NCI-H748 treated with DMSO at 0.1 percent for 48 hours (cell line): Measurements from ENCODE around the gene CSNK1E.

Source experiments
- DNase-seq: peaks from one replicate; lab custom pipeline; 2025; lab: John Stamatoyannopoulos, UW

CSNK1E gene

DNA sequence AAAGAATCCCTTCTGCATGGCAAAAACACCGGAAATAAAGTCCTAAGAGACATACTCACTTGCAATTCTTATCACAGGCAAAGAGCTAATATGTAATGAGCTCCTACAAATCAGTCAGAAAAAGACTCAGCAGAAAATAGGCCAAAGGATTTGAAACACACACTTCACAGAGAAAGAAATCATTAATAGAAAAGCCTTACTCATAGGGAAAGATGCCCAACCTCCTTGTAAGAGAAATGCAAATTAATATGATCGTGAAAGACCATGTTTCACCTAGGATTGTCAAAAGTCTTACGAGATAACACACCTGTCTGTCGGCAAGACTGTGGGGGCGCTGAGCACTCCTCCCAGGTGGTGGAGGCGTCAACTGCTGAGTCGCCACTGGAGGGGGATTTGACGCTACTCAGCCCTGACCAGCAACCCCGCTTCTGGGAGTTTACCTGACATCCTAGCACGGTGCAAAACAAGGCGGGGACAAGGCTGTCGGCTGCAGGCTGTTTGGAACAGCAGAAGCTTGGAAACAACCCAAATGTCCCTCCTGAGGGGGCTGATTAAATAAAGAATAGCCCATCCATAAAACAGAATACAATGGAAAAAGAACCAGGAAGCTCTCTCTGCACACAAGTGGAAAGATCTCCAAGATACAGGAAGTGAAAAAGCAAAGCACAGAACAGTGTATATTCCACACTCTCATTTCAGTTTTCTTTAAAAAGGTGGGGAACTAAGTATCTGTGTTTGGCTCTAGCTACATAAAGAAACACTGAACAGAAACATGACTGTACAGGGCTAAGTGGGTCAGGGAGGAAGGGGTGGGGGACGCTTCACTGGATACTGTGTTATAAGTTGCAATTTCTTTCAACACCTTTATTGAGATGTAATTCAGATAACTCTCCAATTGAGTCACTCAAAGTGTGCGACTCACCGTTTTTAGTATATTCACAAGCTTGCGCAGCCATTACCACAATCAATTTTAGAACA is 11.5 kb downstream of the CSNK1E start:
- DNase-seq = peak; percentile 15

DNA sequence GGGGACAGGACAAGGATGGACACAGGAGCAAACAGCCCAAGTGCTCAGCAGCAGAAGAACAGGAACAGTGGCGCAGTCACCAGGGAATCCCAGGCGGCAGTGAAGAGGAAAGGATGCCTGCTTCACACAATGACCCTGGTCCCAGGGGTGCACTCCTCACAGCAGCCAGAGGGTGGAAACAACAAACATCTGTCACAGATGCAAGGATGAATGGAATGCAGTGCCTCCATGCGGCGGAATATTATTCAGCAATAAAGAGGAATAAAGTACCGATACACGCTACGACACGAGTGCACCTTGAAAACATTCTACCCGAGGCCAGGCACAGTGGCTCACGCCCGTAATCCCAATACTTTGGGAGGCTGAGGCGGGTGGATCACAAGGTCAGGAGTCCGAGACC is 12.7 kb downstream of the CSNK1E start:
- no peak for DNase-seq

DNA sequence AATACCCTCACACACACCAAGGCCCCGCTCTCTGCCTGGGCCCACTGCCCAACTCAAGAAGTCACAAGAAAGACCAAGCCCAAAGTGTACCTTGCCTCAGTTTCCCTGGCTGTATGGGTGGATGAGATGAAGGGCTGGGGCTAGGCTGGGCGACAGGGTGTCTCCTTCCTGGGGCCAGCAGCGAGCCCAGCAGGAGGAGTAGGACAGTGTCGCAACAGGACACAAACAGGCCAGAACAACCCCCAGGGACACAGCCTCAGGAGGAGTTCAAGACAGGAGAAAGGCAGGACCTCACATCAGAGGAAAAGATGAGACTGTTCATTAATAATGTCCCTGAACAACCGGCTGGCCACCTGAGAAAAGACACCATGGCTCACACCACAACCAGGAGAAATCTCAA is 13.3 kb downstream of the CSNK1E start:
- no peak for DNase-seq

DNA sequence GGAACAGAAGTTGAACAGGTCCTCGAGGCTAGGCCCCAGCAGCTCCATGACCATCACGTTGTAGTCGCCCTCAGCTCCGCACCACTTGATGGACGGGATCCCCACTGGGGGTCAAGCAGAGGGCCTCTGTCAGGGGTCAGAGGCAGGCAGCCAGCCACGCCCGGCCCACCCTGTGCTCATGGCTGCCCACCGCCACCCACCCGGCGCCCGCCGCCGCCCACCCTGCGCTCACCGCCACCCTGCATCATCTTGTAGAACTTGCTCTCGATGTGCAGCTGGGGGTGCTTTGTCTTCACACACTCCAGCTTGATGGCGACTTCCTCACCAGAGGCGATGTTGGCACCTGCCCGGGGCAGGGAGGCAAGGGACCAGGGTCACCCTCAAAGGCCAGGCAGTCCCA is 14.3 kb downstream of the CSNK1E start:
- no peak for DNase-seq

DNA sequence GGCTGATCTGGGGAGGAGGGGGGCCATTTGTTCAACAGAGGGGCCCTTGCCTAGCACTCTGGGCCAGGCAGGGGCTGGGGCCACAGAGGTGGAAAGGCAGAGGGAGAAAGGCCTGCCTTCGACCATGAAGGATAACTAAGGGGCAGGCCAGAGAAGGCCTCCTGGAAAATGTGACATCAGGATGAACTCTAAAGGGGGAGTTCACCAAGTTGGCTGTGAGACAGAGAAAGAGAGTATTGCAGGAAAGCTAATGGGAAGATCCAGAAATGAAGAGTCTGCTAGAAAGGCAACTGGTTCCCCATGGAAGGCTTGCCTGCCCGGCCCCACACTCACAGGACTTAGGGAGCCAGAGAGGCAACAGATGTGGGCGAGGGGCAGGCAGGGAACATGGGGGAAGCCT is 16.3 kb downstream of the CSNK1E start:
- DNase-seq = no peak

DNA sequence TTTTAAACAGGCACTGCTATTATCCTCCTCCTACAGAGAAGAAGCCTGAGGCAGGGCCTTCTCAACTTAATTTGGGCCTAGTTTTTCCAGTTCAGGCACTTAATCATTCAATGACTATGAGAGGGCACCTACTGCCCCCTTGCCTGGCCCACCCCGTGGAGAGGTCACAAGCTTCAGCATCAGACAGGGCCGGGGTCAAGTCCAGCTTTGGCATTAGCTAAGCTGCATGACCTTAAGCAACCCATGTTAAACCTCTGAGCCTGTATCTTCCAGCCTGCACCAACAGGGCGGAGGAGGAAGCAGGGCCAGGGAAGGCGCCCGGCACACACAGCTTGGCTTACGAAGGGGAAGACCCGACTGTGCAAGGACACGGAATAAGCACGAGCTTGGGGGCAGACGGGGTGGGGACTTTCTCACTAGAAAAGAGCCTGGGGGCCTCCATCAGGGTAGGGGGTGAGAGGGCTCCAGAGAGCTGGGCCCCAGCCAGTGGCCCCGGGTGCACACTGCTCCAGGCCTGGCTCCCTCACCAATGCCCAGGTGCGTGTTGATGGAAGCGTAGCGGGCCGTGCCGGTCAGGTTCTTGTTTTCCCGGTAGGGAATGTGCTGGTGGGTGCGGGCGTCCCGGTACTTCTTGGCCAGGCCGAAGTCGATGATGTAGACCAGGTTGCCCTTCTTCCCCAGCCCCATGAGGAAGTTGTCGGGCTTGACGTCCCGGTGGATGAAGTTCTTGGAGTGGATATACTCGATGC is 16.9 kb downstream of the CSNK1E start:
- DNase-seq = no peak

DNA sequence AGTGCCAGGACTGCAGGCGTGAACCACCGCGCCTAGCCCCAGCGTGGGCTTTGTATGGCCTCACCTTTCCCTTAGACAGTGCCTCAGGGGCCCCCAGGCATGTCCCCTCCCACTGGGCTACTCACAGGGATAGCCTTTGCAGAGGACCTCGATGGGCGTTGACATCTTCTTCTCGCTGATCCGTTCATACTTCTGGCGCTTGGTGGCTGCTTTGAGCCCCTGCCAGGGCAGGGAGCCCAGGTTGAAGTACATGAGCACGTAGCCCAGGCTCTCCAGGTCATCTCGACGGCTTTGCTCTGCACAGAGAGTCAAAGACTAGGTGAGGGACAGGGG is 17.5 kb downstream of the CSNK1E start:
- no peak for DNase-seq

DNA sequence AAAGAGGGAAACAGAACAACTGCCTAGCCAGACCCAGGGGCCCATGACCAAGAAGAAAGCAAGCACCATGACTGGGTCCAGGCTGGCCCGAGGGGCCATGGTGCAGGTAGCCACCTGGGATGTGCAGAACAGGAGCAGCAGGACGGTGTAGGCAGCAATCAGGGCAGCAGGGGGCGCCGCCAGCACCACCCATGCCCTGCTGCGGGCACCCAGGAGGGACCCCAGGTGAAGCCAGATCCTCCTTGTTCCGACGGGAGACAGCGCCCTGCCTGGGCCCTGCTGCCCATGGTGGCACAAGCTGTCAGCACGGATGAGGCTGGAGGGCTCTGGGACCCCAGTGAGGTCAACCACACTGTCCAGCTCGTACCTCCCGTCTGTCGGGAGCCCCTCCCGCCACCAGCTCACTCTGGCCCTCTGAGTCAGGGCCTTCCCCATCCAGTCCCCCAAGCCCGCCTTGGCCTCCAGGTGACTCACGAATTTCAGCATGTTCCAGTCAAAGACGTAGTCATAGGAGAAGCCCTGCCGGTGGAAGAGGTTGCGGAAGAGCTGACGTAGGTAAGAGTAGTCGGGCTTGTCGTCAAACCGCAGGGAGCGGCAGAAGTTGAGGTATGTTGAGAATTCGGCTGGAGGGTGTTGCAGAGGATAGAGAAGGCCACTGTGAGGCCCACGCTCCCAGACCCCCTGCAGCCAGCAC is 18.8 kb downstream of the CSNK1E start:
- no peak for DNase-seq

DNA sequence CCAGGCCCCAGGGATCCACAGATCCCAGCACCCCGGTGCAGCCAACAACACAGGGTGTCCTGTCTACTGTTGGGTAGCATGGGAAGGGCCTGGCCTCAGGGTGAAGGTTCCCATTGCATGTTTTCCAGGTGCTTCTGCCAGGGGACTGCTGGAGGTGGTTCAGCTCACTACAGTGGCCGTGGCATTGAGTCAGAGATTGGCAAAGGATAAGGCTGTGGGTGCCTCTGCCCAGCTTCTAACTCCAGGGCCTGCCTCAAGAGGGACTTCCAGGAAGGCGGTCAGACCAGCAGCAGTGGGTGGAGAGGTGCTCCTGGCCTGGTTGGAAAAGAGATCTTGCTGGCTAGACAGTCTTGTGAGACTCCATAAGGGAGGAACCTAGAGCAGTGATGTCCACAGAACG is 20.9 kb downstream of the CSNK1E start:
- no peak for DNase-seq

DNA sequence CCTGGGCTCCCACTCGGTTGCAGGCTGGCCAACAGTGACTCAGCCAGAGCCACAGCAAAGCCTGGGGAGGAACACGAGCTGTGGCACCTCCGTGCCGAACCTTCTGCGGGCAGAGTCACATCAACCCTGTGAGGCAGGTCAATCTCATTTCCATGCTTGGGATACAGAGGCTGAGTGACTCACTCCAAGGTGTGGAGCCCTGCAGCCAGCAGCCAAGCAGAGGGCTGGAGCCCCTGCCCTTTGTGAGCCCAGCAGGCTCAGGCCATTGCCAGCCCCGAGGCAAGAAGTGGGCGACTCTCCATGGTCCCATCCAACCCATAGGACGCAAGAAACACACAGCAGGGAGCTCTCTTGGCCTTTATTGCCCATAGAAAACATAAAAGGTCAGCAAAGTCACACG is 21.4 kb downstream of the CSNK1E start:
- no peak for DNase-seq

DNA sequence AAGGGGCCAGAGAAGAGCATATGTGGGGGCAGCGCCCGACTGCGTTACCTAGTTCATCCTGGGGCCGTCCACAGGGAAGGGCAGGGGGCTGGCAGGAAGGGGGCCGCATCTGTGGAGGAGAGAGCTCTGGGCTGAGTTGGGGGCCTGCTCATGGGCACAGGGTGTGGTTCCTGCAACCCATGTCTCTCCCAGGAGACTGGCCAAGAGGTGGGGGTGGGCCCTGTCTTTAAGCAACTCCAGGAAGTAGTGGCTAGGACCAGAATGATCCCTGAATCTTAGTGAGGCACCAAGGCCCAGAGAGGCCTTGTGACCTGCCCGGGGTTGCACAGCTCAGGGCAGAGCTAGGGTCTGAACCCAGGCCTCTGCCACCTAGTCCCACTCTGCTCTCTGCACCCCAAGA is 21.9 kb downstream of the CSNK1E start:
- DNase-seq = no peak

DNA sequence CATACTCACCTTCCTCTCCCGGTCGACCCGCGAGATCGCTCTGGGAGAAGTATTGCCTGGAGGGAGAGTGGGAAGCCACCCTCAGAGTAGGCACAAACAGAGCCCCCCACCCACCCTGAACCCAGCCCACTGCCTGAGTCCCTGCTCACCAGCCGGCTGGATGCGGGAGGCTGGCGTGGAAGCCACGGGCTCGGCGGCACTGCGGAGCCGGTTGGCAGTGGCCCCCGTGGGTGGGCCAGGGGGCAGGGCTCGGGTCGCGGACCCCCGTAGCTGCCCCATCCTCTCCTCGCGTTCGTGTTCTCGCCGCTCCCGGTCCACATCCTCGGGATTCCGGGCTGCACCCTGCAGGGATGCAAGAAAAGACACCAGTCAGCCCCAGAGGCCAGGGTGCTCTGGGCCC is 23.0 kb downstream of the CSNK1E start:
- DNase-seq = no peak

DNA sequence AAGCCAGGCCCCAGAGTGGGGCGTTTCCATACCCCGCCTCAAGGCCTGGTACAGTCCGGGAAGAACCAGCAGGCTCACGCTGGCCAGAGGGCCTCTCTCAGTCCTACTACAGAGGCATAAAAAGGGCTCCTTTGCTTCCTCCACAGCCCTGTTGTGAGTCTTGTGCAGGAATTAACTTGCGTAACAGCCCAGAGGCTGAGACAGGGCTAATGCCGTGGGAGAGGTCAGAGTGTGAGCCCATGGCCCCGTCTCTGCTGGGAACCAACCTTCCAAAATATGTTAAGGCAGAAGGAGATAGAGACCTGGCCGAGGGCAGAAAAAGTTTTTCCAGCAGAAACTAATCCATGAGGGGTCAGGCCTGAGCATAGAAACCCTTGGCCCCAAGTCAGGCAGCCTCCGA is 24.5 kb downstream of the CSNK1E start:
- no peak for DNase-seq

DNA sequence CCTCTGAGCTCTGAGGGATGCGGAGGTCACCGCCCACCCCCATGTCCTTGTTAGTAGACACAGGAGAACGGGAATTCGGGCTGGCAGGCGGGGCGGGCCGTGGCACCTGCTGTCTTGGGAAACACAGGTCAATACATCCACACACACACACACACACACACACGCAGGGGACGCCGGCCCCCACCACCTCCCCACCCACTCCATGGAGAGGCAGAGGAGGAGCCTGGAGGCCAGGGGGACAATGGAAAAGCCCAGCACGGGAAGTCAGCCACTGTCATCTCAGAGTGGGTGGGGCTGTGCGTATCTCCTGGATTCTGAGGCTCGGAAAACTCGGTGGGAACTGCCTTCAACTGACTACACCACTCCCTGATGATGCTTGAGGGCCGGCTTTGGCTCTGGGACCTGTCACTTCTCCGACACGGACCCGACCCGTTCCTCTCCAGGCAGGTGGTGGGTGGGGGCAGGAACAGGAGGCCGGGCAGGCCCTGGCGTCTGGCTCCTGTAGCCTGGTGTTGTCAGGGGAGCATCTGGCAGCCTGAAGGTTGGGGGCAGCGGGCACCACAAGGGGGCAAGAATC is 25.9 kb downstream of the CSNK1E start:
- DNase-seq = no peak

DNA sequence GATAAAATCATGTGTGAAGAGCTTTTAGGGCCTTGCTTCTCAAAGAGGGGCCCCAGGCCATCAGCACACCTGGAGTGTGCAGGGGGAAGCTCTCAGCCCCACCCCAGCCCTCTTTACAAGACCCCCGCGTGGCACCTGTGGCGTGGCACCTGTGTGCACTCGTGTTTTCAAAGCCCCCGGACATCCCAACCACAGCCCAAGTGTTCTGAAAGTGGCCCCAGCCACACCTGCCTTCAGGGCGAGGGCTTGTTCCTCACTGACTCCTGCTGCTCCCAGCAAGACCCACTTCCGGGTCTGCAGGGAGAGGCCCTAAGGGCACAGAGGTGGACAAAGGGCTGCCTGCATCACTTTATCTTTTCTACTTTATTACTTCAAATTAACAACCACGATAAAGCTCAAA is 26.9 kb downstream of the CSNK1E start:
- DNase-seq = no peak

DNA sequence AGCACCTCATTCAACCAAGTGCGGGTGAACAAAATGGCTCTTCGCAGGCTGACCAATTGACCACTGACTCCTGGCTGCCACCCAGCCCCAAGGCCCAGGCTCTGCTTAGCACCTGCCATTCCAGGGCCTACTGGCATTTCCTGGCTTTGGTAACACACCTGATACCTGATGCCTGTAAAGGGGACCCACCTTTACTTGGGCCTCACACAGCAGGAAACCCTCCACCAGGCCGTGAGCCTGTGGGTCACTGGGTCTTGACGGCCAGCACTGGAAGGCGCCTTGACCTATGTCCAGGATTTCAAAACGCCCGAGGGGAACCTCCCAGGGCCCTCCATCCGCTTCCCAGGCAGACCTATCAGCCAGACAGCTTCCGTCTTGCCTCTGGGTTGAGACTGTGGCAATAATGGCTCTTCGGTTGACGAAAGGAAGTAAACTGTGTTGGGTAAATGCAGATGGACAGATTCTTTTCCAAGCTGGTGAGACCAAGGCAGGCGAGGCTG is 27.6 kb downstream of the CSNK1E start:
- no peak for DNase-seq

DNA sequence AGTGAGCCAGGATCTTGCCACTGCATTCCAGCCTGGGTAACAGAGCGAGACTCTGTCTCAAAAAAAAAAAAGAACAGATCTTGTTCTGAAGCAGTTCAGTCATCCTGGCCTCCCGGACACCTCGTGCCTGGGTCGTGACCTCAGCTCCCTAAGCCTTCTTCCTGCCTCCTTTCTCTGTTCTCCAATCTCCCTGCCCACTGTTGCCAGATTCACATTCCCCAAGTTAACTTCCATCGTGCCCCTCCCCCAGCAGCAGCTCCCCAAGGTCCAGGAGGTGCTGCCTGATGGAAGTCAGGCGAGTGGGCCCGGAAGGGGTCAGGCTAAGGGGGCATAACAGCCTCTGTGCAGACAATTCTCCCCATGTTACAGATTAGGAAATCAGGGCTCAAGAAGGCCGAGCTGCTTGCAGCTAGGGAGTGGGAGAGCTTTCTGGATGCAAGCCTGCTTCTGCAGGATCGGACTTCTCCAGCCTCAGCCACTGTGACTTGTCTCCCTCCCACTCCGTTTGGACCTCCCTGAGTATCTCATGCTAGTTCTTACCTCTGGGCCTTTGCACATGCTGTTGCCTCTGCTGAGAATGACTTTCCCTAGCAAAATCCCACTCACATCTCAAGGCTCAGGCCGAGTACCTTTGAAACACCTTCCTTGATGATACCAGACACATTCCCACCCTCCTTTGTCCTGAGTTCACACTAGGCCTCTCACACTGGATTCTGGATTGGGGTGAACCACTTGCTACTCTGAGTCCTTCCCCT is 30.1 kb downstream of the CSNK1E start:
- no peak for DNase-seq

DNA sequence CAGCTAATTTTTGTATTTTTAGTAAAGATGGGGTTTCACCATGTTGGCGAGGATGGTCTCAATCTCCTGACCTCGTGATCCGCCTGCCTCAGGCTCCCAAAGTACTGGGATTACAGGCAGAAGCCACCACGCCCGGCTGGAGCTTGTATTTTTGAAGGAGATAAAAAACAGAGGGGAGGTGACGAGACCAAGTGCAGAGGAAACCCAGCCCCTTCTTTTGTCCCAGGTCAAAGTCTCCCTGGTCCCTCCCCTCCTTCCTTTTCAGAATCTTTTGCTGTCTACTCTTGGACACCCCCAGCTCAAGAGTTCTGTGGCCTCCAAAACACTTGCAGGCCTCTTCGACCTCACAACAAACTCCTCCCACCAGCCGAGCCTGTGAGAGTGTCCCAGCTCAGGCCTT is 32.2 kb downstream of the CSNK1E start:
- no peak for DNase-seq

DNA sequence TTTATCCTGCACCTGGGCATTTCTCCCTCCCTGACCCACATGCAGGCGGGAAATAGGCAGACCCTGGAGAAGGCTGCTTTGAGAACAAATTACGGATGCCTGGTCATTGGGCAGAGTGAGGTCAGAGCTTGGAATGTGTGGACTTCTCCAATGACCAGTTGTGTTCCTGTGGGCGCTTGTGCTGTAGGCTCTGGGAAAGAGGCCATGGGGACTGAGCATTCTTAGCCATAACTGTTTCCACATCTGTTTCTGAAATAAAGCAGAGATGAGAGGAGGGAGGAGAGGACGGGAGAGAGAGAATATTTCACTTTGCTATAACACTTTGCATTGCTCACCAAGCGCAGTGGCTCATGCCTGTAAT is 33.2 kb downstream of the CSNK1E start:
- DNase-seq = no peak

DNA sequence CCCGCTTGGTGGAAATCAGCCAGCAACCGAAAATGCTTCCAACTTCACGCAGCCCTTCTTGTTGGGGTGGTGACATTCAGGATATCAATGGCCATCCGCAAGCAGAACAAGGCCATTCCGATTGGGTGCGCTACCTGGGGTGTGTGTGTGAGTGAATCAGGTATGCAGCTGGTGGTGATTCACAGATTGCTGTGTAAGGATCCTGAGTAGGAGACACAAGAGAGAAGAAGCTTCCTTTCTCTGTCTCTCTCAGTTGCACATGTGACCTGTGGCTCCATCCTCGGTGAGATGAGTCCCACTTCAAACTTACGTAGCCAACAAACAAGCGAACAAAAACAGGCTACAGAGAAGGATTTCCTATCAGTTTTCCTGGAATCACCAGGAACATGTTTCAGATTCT is 34.8 kb downstream of the CSNK1E start:
- no peak for DNase-seq

DNA sequence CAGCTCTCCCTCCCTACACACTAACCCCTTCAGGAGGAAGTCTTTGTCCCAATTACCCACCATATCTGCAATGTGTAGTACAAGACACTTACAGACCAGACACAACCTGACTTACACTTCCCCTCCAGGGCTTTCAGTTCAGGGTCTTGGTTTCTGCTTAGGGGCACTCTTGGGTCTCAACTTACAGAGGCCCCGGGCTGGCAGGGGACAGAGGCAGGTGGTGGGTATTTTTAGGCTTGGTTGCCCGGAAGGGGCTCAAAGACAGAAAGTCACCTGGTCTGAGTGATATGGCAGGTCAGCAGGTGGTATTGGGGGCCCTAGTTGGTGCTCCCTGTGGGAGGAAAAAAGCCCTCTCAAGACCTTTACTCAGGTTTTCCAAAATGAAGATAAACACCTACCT is 41.1 kb downstream of the CSNK1E start:
- DNase-seq = no peak
